Measurements from ENCODE around the gene NDOR1.

GRCh38 chr9:137206602-137207001, 1.1 kb downstream of the NDOR1 start:
- TF ChIP-seq CTCF (IDR thresholded peaks at IDR 0.05; ENCODE audit: low read depth, low read length, poor library complexity, severe bottlenecking), result no peak
- TF ChIP-seq EZH2phosphoT487 (IDR thresholded peaks at IDR 0.05; ENCODE audit: borderline replicate concordance, low read length), result no peak
